Heart left ventricle (tissue), 16 donors: ENCODE measurements around the gene THSD4. TPM values are rescaled to one million over a fixed set of nuclear protein-coding genes. Genes with fewer than 3 reads are reported as not detected.

Source experiments
- ATAC-seq, 4 donors: fragments of 200-7000 bp; cut with Tn5 transposase; one replicate each; pipeline ENCODE4 v1.9.1; 2020 to 2022; ENCODE audit warnings: moderate library complexity in 4 of 4, mild to moderate bottlenecking in 3 of 4, moderate number of reproducible peaks in 1 of 4
- DNase-seq, 5 donors: peaks; one replicate each; pipeline ENCODE4 v3.0.0-alpha.2; 2020
- H3K27ac ChIP-seq, 12 donors: fragments of 200-600 bp; sonication (generic) in 4 of 12; one replicate each; pipeline versions ENCODE4 v1.5.0 to v1.8.0; 2016 to 2022; ENCODE audit warnings: mild to moderate bottlenecking in 2 of 12
- H3K27me3 ChIP-seq, 9 donors: fragments of 200-600 bp; sonication (generic) in 2 of 9; one replicate each; pipeline versions ENCODE4 v1.5.1 to v1.8.0; 2016 to 2022; ENCODE audit warnings: mild to moderate bottlenecking in 3 of 9
- H3K36me3 ChIP-seq, 9 donors: fragments of 200-600 bp; sonication (generic) in 2 of 9; one replicate each; pipeline versions ENCODE4 v1.5.0 to v1.8.0; 2018 to 2022; ENCODE audit warnings: mild to moderate bottlenecking in 2 of 9
- H3K4me1 ChIP-seq, 12 donors: fragments of 200-600 bp; sonication (generic) in 4 of 12; one replicate each; pipeline versions ENCODE4 v1.5.0 to v1.8.0; 2016 to 2022; ENCODE audit warnings: mild to moderate bottlenecking in 3 of 12
- H3K4me3 ChIP-seq, 12 donors: fragments of 200-600 bp; sonication (generic) in 4 of 12; one replicate each; pipeline versions ENCODE4 v1.5.0 to v1.8.0; 2017 to 2022; ENCODE audit warnings: mild to moderate bottlenecking in 9 of 12, moderate library complexity in 4 of 12
- H3K9me3 ChIP-seq, 12 donors: fragments of 200-600 bp; sonication (generic) in 4 of 12; one replicate each; pipeline versions ENCODE4 v1.5.0 to v1.8.0; 2016 to 2022; ENCODE audit warnings: mild to moderate bottlenecking in 1 of 12
- CTCF ChIP-seq, 12 donors: fragments of 200-600 bp; sonication (generic) in 4 of 12; IDR thresholded peaks; one replicate each; pipeline versions ENCODE4 v1.5.0 to v1.8.0; 2018 to 2022; ENCODE audit warnings: antibody characterized with exemption in 12 of 12, mild to moderate bottlenecking in 5 of 12
- POLR2A ChIP-seq, 2 donors: fragments of 450-650 bp; IDR thresholded peaks; one replicate each; pipeline ENCODE4 v1.6.1; 2017; ENCODE audit warnings: antibody characterized with exemption in 2 of 2, mild to moderate bottlenecking in 2 of 2, moderate library complexity in 2 of 2
- WGBS, 4 donors: extraction: QIAGEN DNeasy Blood & Tissue Kit in 2 of 4; methylation state at CpG; one replicate each; pipeline versions ENCODE4 v1.1.5 to v1.1.7; 2013 to 2018; 5-methylcytosine and 5-hydroxymethylcytosine counted together
- intact Hi-C, 10 donors: fragments of 100-400 bp; cut with DNase I; formaldehyde crosslinking; loops; one replicate each; pipeline versions ENCODE4 v1.11.1 to v1.14.2; 2022
- polyA plus RNA-seq, 2 donors: library from polyadenylated mRNA; stranded (reverse); fragments of 200-250 nt; gene quantifications; one replicate each; pipeline ENCODE4 v1.2.3, GENCODE V29; 2013
- total RNA-seq, 9 donors: library from RNA; depleted of rRNA in 2 of 9; stranded (reverse); fragments of >200 nt in 2 of 9; fragmentation: NEBNext Ultra II Directional in 3 of 9; extraction: Animal tissue kit (Norgen Biotek cat#: 25700) in 3 of 9; gene quantifications; one replicate each; pipeline versions ENCODE4 v1.1.0 to v1.2.4, GENCODE V29; 2016 to 2023
- donor health status: ischemic (EF 13 %, LVEDD 7.1; RV severe dilation, severe dysfunction).
- donor health status: healthy with polysubstance abuse.
- donor health status: DM: no; HTN: yes; CAD: no.
- donor health status: DM: no; HTN: no; CAD: no.
- donor health status: ischemic (EF 25% LVEDD 6.9; RV normal size, moderate dysfunction).
- donor health status: ischemic (EF 25% LVEDD 5.7; RV mildly dilated, moderate dysfunction).
- donor health status: healthy.
- donor health status: DM: yes; HTN: yes; CAD: no.
- donor health status: ischemic (EF 35%, LVEDD 5.7; RV mildly dilated, moderate dysfunction).
- donor health status: nonischemic (EF 11% LVEDD 7.7; RV severe dilation, severe dysfunction).
- donor health status: DM: yes; HTN: yes; CAD: no.
- donor health status: PGD.
- donor health status: ischemic (EF 29% LVEDD 5.4; RV normal size, mild dysfunction).
- donor health status: nonischemic (EF 23%, LVEDD 6.1; RV moderate dilation, normal function).

The THSD4 gene
- total and polyA plus RNA-seq, 11 donors, result 32.6 to 206 (median 93.2) TPM

GRCh38 chr15:71392861-71393283 lies 277.6 kb downstream of the THSD4 start:
- TF ChIP-seq CTCF (IDR thresholded peaks at IDR 0.05) (no peak), POLR2A (IDR thresholded peaks at IDR 0.05) (no peak)
- ATAC-seq, result no peak
- Histone ChIP-seq H3K9me3 (no peaks in the 10 kb centered on the region), H3K4me3 (no peak overlapping the region), H3K27ac (no peak overlapping the region), H3K36me3 (no peaks in the 10 kb centered on the region), H3K4me1 (peaks cover 0 to 43% (median 6%) of the 10 kb centered on the region in 12 donors), H3K27me3 (no peaks in the 10 kb centered on the region)
- intact Hi-C loops, result no loop called here
- WGBS, 4 donors, result 74 to 83% (median 79%) methylated on average over 11 of the region's 11 CpGs
- DNase-seq, result no peak

DNA sequence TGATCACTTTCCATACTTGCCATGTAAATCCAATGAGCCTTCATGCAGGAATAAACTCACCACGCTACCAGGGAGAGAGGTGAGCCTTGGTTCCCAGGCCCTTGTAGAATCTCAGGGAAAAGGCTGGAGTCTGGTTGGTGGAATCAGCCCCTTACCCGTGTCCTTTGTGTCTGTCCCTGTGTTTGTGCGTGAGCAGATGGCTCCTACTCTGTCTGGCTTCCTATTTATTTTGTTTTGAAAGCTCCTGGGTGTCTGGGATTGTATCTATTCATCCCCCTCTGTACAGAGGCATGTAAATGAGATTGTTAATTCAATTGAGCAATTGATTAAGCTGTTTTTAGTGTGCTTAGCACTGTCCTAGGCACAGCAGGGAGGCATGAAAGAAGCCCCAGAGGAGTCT lies 278.1 kb downstream of the THSD4 start:
- no peaks in the 10 kb centered on the region for H3K9me3 ChIP-seq
- ATAC-seq (no peak), DNase-seq (no peak)
- no peak overlapping the region for H3K4me3 ChIP-seq
- H3K27ac ChIP-seq, result peak overlapping the region in 1 of 12 donors; percentile 9
- peaks cover 0 to 43% (median 5%) of the 10 kb centered on the region in 12 donors for H3K4me1 ChIP-seq
- 85 to 92% (median 88%) methylated on average over 3 of the region's 3 CpGs for WGBS, 4 donors
- no peaks in the 10 kb centered on the region for H3K27me3 ChIP-seq
- intact Hi-C loops, result no loop called here
- TF ChIP-seq POLR2A (IDR thresholded peaks at IDR 0.05) (no peak), CTCF (IDR thresholded peaks at IDR 0.05) (no peak)
- no peaks in the 10 kb centered on the region for H3K36me3 ChIP-seq

- Histone ChIP-seq H3K27me3 (no peaks in the 10 kb centered on the region), H3K4me1 (peaks cover 0 to 32% (median 8%) of the 10 kb centered on the region in 12 donors), H3K36me3 (no peaks in the 10 kb centered on the region), H3K27ac (peak overlapping the region in 1 of 12 donors; percentile 11), H3K4me3 (no peak overlapping the region), H3K9me3 (no peaks in the 10 kb centered on the region)
- ATAC-seq (no peak), DNase-seq (no peak)
- intact Hi-C loops, result no loop called here
- WGBS, 4 donors, result 62 to 76% (median 69%) methylated on average over 8 of the region's 8 CpGs
- TF ChIP-seq POLR2A (IDR thresholded peaks at IDR 0.05) (no peak), CTCF (IDR thresholded peaks at IDR 0.05) (no peak)
These were observed 281.4 kb downstream of the THSD4 start for GRCh38 chr15:71396536-71397125.

DNA sequence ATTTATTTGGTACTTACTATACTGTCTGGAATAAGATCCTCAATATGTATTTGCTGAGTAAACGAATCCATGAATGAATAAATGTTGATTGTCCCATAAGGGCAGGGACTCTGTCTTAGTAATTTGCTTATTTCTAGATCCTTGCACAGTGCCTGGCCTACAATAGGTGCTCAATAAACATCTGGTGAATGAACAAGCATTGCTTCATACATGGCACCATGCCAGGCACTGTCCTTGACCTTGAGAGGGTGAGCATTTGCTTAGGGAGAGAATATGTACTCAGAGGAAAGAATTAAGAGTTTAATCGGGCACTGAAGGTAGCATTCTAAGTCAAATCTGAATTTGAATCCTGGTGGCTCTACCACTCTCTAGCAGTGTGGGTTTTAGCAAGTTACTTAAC lies 282.1 kb downstream of the THSD4 start:
- Histone ChIP-seq H3K4me1 (peaks cover 0 to 27% (median 6%) of the 10 kb centered on the region in 12 donors), H3K36me3 (no peaks in the 10 kb centered on the region), H3K27ac (no peak overlapping the region), H3K4me3 (no peak overlapping the region), H3K9me3 (no peaks in the 10 kb centered on the region), H3K27me3 (no peaks in the 10 kb centered on the region)
- DNase-seq (no peak), ATAC-seq (no peak)
- no peak for TF ChIP-seq POLR2A (IDR thresholded peaks at IDR 0.05)
- TF ChIP-seq CTCF (IDR thresholded peaks at IDR 0.05), result no peak
- 82 to 91% (median 84%) methylated on average over 2 of the region's 2 CpGs for WGBS, 4 donors
- intact Hi-C loops, result no loop called here
